ENCODE data around the gene CST8.

CST8 gene

DNA sequence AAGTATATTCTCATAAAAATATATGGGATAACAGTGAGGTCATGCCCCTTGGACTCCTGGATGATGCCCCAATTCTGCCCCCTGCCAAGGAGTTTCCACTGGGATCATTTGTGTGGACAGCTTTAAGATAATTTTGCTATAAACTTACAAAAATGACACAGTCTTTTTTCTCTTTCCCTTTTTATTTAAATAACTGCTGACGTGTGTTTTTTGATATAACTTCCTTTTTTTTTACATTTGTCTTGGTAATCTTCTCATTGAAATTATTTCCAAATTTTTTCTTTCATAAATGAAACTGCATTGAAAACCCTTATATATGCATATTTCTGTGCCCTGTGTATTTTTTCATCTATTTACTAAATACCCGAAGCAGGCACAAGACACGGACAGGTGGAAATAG lies 46.1 kb downstream of the CST8 start:
- Histone ChIP-seq H2AK5ac (ENCODE audit: low read depth, low read length) (no peak overlapping the region), H4K91ac (ENCODE audit: low read depth, low read length, poor library complexity) (no peak overlapping the region), H2AFZ (ENCODE audit: low read length) (no peak overlapping the region), H3K4me3 (ENCODE audit: low read length in 2 of 2) (no peak overlapping the region), H3K4me1 (ENCODE audit: control insufficient read depth in 2 of 2, insufficient read depth in 1 of 2, low read depth in 1 of 2, low read length in 2 of 2) (peaks cover 0 to 18% of the 10 kb centered on the region in 2 donors), H4K8ac (ENCODE audit: low read depth, low read length) (no peak overlapping the region), H3K27ac (replicated peaks; ENCODE audit: low read length) (no peak overlapping the region), H3K23ac (ENCODE audit: low read depth, low read length, poor library complexity) (no peak overlapping the region), H3K4ac (ENCODE audit: low read length) (no peak overlapping the region), H2BK5ac (ENCODE audit: low read length) (no peak overlapping the region), H3K27me3 (ENCODE audit: control insufficient read depth in 3 of 3, insufficient read depth in 3 of 3, low read depth in 1 of 3, low read length in 3 of 3) (peaks cover 0 to 41% (median 0%) of the 10 kb centered on the region in 3 experiments), H2BK15ac (ENCODE audit: low read length) (no peak overlapping the region), H3K14ac (ENCODE audit: low read length) (no peak overlapping the region), H2BK12ac (ENCODE audit: low read length) (no peak overlapping the region), H3K4me2 (ENCODE audit: insufficient read depth, low read length, poor library complexity, severe bottlenecking) (no peak overlapping the region), H3K79me1 (ENCODE audit: low read depth, low read length) (no peaks in the 10 kb centered on the region), H3K9ac (ENCODE audit: low read depth, low read length, poor library complexity) (no peak overlapping the region), H3K36me3 (replicated peaks in 1 of 2; ENCODE audit: control insufficient read depth in 2 of 2, insufficient read depth in 2 of 2, low read length in 2 of 2) (no peaks in the 10 kb centered on the region), H2BK120ac (ENCODE audit: low read depth, low read length) (no peak overlapping the region), H3K9me3 (replicated peaks in 1 of 2; ENCODE audit: control insufficient read depth in 2 of 2, insufficient read depth in 1 of 2, low read depth in 1 of 2, low read length in 2 of 2) (no peaks in the 10 kb centered on the region), H3K18ac (ENCODE audit: low read length) (no peak overlapping the region)
- no CpG with 5 or more reads among the region's 3 CpGs for WGBS, 2 donors (ENCODE audit: extremely low coverage in 2 of 2, insufficient read length in 2 of 2, insufficient replicate concordance in 1 of 2)
- DNase-seq (ENCODE audit: low spot score): no peak

DNA sequence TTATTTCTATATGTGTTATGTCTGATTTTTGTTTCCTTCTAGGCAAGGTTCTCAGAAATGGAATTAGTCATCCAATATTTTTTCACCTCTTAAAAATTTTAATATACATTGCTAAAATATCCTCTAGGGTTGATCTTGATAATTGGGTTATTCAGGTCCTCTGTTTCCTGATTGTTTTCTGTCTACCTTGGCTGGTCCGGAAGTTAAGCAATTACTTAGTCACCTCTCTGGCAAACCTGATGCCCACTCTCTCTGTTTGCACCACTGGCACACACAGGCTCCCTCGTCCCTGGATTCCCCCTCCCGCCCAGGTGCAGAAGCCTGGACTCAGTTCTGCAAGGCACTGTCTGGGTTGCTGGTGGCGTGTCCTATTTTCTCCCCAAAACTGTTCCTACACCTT lies 49.7 kb downstream of the CST8 start:
- no peak overlapping the region for H2BK5ac ChIP-seq (ENCODE audit: low read length)
- H3K4ac ChIP-seq (ENCODE audit: low read length): no peak overlapping the region
- no peak overlapping the region for H4K8ac ChIP-seq (ENCODE audit: low read depth, low read length)
- H3K9ac ChIP-seq (ENCODE audit: low read depth, low read length, poor library complexity): no peak overlapping the region
- no peaks in the 10 kb centered on the region for H3K36me3 ChIP-seq (replicated peaks in 1 of 2; ENCODE audit: control insufficient read depth in 2 of 2, insufficient read depth in 2 of 2, low read length in 2 of 2)
- no peaks in the 10 kb centered on the region for H3K79me1 ChIP-seq (ENCODE audit: low read depth, low read length)
- H2AFZ ChIP-seq (ENCODE audit: low read length): no peak overlapping the region
- H2AK5ac ChIP-seq (ENCODE audit: low read depth, low read length): no peak overlapping the region
- no peak overlapping the region for H3K23ac ChIP-seq (ENCODE audit: low read depth, low read length, poor library complexity)
- no peak overlapping the region for H3K18ac ChIP-seq (ENCODE audit: low read length)
- H3K14ac ChIP-seq (ENCODE audit: low read length): no peak overlapping the region
- no peak overlapping the region for H2BK15ac ChIP-seq (ENCODE audit: low read length)
- no peak overlapping the region for H3K4me2 ChIP-seq (ENCODE audit: insufficient read depth, low read length, poor library complexity, severe bottlenecking)
- H4K91ac ChIP-seq (ENCODE audit: low read depth, low read length, poor library complexity): no peak overlapping the region
- DNase-seq (ENCODE audit: low spot score): no peak
- no CpG with 5 or more reads among the region's 4 CpGs for WGBS, 2 donors (ENCODE audit: extremely low coverage in 2 of 2, insufficient read length in 2 of 2, insufficient replicate concordance in 1 of 2)
- peaks cover 0 to 33% (median 0%) of the 10 kb centered on the region in 3 experiments for H3K27me3 ChIP-seq (ENCODE audit: control insufficient read depth in 3 of 3, insufficient read depth in 3 of 3, low read depth in 1 of 3, low read length in 3 of 3)
- H3K4me1 ChIP-seq (ENCODE audit: control insufficient read depth in 2 of 2, insufficient read depth in 1 of 2, low read depth in 1 of 2, low read length in 2 of 2): peaks cover 0 to 4% of the 10 kb centered on the region in 2 donors
- no peak overlapping the region for H2BK12ac ChIP-seq (ENCODE audit: low read length)
- H3K4me3 ChIP-seq (ENCODE audit: low read length in 2 of 2): no peak overlapping the region
- H3K27ac ChIP-seq (replicated peaks; ENCODE audit: low read length): no peak overlapping the region
- H3K9me3 ChIP-seq (replicated peaks in 1 of 2; ENCODE audit: control insufficient read depth in 2 of 2, insufficient read depth in 1 of 2, low read depth in 1 of 2, low read length in 2 of 2): peaks cover 0 to 3% of the 10 kb centered on the region in 2 donors
- no peak overlapping the region for H2BK120ac ChIP-seq (ENCODE audit: low read depth, low read length)

DNA sequence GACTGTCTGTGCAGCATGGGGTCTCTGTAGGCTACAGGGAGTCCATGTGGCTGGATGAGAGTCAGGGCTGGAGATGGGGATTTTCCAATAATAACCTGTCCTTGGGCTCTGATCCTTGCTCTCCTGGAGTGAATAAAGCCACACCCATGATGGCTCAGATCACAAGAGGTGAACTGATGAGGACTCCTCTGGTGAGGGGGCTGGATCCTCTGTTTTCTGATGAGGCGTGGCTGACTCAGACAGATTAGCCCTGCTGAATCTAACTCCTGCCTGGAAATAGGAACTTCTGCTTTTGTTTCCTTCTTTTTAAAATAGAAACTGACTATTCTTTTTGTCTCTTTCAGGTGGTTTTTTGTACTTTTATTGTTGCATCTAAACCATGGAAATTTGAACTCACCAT lies 50.4 kb downstream of the CST8 start:
- H3K23ac ChIP-seq (ENCODE audit: low read depth, low read length, poor library complexity): no peak overlapping the region
- no peak overlapping the region for H3K14ac ChIP-seq (ENCODE audit: low read length)
- no peak for DNase-seq (ENCODE audit: low spot score)
- peaks cover 0 to 28% (median 0%) of the 10 kb centered on the region in 3 experiments for H3K27me3 ChIP-seq (ENCODE audit: control insufficient read depth in 3 of 3, insufficient read depth in 3 of 3, low read depth in 1 of 3, low read length in 3 of 3)
- H3K27ac ChIP-seq (replicated peaks; ENCODE audit: low read length): no peak overlapping the region
- H3K9me3 ChIP-seq (replicated peaks in 1 of 2; ENCODE audit: control insufficient read depth in 2 of 2, insufficient read depth in 1 of 2, low read depth in 1 of 2, low read length in 2 of 2): peaks cover 0 to 3% of the 10 kb centered on the region in 2 donors
- H3K4ac ChIP-seq (ENCODE audit: low read length): no peak overlapping the region
- no peak overlapping the region for H2BK15ac ChIP-seq (ENCODE audit: low read length)
- no peak overlapping the region for H3K9ac ChIP-seq (ENCODE audit: low read depth, low read length, poor library complexity)
- no peak overlapping the region for H4K91ac ChIP-seq (ENCODE audit: low read depth, low read length, poor library complexity)
- H4K8ac ChIP-seq (ENCODE audit: low read depth, low read length): no peak overlapping the region
- no peak overlapping the region for H2BK120ac ChIP-seq (ENCODE audit: low read depth, low read length)
- H3K4me3 ChIP-seq (ENCODE audit: low read length in 2 of 2): no peak overlapping the region
- H3K36me3 ChIP-seq (replicated peaks in 1 of 2; ENCODE audit: control insufficient read depth in 2 of 2, insufficient read depth in 2 of 2, low read length in 2 of 2): no peaks in the 10 kb centered on the region
- no peak overlapping the region for H2BK5ac ChIP-seq (ENCODE audit: low read length)
- peaks cover 0 to 4% of the 10 kb centered on the region in 2 donors for H3K4me1 ChIP-seq (ENCODE audit: control insufficient read depth in 2 of 2, insufficient read depth in 1 of 2, low read depth in 1 of 2, low read length in 2 of 2)
- no peak overlapping the region for H2BK12ac ChIP-seq (ENCODE audit: low read length)
- H3K18ac ChIP-seq (ENCODE audit: low read length): peak overlapping the region; percentile 13
- no peak overlapping the region for H2AK5ac ChIP-seq (ENCODE audit: low read depth, low read length)
- no peak overlapping the region for H2AFZ ChIP-seq (ENCODE audit: low read length)
- no peak overlapping the region for H3K4me2 ChIP-seq (ENCODE audit: insufficient read depth, low read length, poor library complexity, severe bottlenecking)
- WGBS, 2 donors (ENCODE audit: extremely low coverage in 2 of 2, insufficient read length in 2 of 2, insufficient replicate concordance in 1 of 2): no CpG with 5 or more reads among the region's 1 CpG
- H3K79me1 ChIP-seq (ENCODE audit: low read depth, low read length): no peaks in the 10 kb centered on the region

- Histone ChIP-seq H3K36me3 (replicated peaks in 1 of 2; ENCODE audit: control insufficient read depth in 2 of 2, insufficient read depth in 2 of 2, low read length in 2 of 2) (no peaks in the 10 kb centered on the region), H3K9me3 (replicated peaks in 1 of 2; ENCODE audit: control insufficient read depth in 2 of 2, insufficient read depth in 1 of 2, low read depth in 1 of 2, low read length in 2 of 2) (peaks cover 0 to 3% of the 10 kb centered on the region in 2 donors), H4K8ac (ENCODE audit: low read depth, low read length) (no peak overlapping the region), H2AFZ (ENCODE audit: low read length) (no peak overlapping the region), H3K18ac (ENCODE audit: low read length) (no peak overlapping the region), H3K4me1 (ENCODE audit: control insufficient read depth in 2 of 2, insufficient read depth in 1 of 2, low read depth in 1 of 2, low read length in 2 of 2) (peaks cover 0 to 4% of the 10 kb centered on the region in 2 donors), H2BK15ac (ENCODE audit: low read length) (no peak overlapping the region), H3K27me3 (ENCODE audit: control insufficient read depth in 3 of 3, insufficient read depth in 3 of 3, low read depth in 1 of 3, low read length in 3 of 3) (peaks cover 0 to 27% (median 0%) of the 10 kb centered on the region in 3 experiments), H3K23ac (ENCODE audit: low read depth, low read length, poor library complexity) (no peak overlapping the region), H2BK12ac (ENCODE audit: low read length) (no peak overlapping the region), H3K9ac (ENCODE audit: low read depth, low read length, poor library complexity) (no peak overlapping the region), H3K4ac (ENCODE audit: low read length) (no peak overlapping the region), H2BK5ac (ENCODE audit: low read length) (no peak overlapping the region), H3K27ac (replicated peaks; ENCODE audit: low read length) (no peak overlapping the region), H3K14ac (ENCODE audit: low read length) (no peak overlapping the region), H3K79me1 (ENCODE audit: low read depth, low read length) (no peaks in the 10 kb centered on the region), H3K4me2 (ENCODE audit: insufficient read depth, low read length, poor library complexity, severe bottlenecking) (no peak overlapping the region), H2BK120ac (ENCODE audit: low read depth, low read length) (no peak overlapping the region), H3K4me3 (ENCODE audit: low read length in 2 of 2) (no peak overlapping the region), H4K91ac (ENCODE audit: low read depth, low read length, poor library complexity) (no peak overlapping the region), H2AK5ac (ENCODE audit: low read depth, low read length) (no peak overlapping the region)
- WGBS, 2 donors (ENCODE audit: extremely low coverage in 2 of 2, insufficient read length in 2 of 2, insufficient replicate concordance in 1 of 2): no CpG with 5 or more reads among the region's 2 CpGs
- DNase-seq (ENCODE audit: low spot score): no peak
Observed at GRCh38 chr20:23541776-23542175, 50.9 kb downstream of the CST8 start.

Data from neuronal stem cell (in vitro differentiated cells).